Muscle of arm (tissue), 12 donors: ENCODE results near the gene EED. TPM values are rescaled to one million over a fixed set of nuclear protein-coding genes. Genes with fewer than 3 reads are reported as not detected.
"Not testable (repeated sequence)": the region's sequence is repeated elsewhere in the genome, so short reads cannot be mapped to it uniquely, and the experiment has no call there.

Source experiments
- DNase-seq: peaks from one replicate; pipeline ENCODE4 v3.0.0-alpha.2; 2013
- polyA plus RNA-seq, 12 donors: library from polyadenylated mRNA; unstranded; fragments of 120-200 nt; gene quantifications; one replicate each; pipeline ENCODE4 v1.2.1, GENCODE V29; 2013; ENCODE audit not compliant: insufficient read length in 12 of 12

EED gene
- polyA plus RNA-seq, 12 donors = 14.9 to 45.4 (median 21.9) TPM; not detected in 1

DNA sequence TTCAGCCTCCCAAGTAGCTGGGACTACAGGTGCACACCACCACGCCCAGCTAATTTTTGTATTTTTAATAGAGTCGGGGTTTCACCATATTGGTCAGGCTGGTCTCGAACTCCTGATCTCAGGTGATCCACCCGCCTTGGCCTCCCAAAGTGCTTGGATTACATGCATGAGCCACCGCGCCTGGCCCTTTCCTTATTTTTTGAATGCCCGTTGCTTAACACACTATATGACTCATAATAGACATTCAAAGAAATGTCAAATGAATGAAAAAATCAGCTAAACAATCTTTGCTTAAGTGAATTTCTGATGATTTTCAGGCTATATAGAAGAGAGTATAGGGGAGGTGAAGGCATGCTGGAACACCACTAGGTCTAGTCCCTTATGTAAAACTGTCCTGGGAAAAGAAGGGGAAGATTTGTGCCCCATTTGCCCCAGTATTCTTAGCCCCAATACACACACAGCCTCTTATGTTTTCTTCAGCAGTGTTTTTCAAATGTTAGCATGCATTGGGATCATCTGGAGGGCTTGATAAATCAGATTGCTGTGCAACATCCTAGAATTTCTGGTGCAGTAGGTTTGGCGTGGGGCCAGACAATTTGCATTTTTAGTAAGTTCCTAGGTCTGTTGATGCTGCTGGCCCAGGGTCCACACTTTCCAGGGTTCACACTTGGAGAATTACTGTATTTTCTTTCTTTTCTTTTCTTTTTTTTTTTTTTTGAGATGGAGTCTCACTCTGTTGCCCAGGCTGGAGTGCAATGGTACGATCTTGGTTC lies 45.1 kb downstream of the EED start:
- not testable (repeated sequence) for DNase-seq

DNA sequence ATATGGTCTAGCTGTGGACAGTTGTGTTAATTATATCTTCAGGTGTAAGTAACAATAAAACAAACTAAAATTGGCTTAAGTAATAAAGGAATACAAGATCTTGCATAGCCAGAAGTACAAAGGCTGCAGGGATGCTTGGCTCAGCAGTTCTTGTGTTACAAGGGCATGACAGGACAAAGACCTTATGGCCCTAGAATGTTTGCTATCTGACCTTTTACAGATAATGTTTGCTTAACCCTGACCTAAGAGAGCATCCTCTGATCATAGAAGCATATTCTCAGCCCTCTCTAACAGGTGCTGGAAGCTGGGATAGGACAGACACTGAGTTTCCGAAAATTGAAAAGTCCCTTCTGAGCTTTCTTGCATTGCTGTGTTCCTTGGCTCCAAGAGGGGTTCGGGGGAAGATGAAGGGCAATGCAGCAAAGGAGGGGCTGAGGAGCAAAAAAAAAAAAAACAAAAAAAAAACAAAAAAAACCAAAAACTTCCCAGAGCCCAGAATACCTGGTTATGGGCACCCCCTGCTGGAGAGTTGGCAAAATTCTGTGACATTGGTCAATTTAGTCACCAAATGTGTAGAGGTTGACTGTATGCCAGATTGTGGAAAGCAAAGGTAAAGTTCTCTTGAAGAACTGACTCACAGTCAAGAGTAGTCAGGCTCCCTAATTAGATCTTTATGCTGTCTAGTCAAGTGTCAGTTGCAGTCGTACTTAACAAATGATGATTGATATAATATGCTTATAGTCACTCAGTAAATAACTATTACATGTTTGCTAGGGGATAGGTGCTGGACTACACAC lies 47.1 kb downstream of the EED start:
- peak; percentile 31 for DNase-seq

DNA sequence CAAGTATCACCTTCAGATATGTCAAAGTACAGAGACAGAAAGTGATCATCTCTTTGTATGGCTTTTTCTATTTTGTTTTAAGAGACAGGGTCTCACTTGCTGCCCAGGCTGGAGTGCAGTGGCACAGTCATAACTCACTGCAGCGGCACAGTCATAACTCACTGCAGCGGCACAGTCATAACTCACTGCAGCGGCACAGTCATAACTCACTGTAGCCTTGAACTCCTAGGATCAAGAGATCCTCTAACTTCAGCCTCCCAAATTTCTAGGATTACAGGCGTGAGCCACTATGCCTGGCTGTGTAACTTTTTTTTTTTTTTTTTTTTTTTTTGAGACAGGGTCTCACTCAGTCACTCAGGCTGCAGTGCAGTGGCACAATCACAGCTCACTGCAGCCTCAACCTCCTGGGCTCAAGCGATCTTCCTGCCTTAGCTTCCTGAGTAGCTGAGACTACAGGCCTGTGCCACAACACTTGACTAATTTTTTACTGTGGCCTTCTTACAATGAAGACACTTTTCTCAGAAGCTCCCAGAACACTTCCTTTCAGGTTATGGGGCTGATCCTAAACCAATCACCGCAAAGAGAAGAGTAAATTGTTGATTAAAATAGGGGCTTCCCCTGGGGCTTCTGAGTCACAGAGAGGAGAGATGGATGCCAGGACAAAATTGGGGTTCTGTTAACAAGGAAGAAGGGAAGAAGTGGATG lies 48.5 kb downstream of the EED start:
- DNase-seq = no peak

DNA sequence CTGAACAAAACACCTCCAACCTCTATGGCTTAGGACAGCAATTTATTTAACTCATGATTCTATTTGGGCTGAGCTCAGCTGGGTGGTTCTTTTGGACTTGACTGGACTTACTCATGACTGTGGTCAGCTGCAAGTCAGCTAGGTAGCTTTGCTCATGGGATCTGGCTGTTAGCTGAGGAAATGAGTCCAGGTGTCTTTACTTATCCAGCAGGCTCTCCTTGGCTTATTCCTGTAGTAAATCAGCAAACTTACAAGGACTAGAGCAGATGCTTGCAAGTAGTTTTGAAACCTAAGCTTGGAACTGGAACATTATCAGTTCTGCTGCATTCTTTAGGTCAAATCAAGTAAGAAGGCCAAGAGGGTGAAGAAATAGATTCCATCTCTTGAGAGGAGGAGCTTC lies 49.5 kb downstream of the EED start:
- no peak for DNase-seq

DNA sequence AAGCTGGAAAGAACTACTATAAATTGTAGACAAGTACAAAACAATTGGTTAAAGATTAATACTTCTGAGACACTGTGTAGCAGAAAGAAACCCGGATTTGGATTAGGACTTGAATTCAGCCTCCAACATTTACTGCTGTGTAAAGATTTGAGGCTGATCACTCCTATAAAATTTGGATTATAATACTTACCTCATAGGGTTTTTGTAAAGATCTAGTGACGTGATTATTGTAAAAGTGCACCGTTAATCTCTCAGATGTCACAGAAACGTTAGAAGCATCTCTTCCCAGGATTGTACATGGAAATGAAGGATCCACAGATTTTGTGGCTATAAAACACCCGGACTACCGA lies 57.2 kb downstream of the EED start:
- no peak for DNase-seq

DNA sequence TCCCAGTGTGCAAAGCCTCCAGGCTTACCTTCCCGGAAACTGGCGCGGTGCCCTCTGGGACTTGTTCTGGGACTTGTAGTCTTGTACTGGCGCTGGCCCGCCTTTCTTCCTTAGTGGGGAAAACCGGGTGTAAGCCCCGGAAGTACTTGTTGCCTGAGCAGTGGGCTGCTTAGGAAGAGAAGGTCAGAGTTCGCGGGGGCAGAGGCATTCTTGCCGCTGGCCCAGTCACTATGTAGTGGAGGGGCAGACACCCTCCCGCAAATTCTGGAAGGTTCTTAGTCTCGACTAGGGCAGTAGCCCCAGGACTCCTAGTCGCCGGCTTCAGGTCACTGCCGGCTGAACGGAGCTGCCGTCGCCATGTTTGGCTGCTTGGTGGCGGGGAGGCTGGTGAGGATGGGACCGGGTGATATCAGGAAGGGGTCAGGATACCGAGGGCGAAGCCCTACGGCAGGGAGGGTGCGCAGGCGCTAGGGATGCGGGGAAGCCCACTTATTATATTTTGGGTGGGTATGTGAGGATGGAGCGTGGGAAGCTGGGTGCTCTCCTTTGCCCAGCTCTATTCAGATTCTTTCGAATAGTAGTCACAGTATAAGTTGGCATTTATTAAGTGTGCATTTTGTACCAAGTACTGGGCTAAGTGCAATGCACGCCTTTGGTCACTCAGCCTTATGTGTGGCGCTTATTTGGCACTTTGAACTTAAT lies 57.7 kb downstream of the EED start, which contains the start of gene HIKESHI:
HIKESHI (plus strand) TSS at position 149 of the 702 bp plus-strand sequence; CDS start at position 358, 209 bp downstream.
- peak; percentile 98 for DNase-seq

DNA sequence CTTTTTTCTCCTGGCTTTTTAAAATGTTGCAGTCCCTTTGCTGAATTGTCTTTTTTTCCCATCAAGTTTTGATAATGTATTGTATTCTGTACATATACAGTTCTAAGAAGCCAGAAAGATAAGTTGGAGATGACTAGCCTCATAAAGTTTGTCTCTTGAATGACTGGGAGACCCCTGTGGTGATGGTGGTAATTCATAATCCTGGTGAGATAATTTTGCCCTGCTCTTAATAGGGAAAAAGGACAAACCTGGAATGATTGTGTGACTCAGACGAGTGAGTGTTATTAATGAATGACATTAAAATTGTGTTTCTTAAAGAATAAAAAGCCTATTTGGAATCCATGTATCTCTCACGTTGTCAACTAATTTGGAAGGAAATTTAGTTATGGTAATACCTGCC lies 58.7 kb downstream of the EED start:
- DNase-seq = no peak

DNA sequence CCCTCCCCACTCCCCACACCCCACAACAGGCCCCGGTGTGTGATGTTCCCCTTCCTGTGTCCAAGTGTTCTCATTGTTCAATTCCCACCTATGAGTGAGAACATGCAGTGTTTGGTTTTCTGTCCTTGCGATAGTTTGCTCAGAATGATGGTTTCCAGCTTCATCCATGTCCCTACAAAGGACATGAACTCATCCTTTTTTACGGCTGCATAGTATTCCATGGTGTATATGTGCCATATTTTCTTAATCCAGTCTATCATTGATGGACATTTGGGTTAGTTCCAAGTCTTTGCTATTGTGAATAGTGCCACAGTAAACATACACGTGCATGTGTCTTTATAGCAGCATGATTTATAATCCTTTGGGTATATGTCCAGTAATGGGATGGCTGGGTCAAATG lies 64.2 kb downstream of the EED start:
- not testable (repeated sequence) for DNase-seq

DNA sequence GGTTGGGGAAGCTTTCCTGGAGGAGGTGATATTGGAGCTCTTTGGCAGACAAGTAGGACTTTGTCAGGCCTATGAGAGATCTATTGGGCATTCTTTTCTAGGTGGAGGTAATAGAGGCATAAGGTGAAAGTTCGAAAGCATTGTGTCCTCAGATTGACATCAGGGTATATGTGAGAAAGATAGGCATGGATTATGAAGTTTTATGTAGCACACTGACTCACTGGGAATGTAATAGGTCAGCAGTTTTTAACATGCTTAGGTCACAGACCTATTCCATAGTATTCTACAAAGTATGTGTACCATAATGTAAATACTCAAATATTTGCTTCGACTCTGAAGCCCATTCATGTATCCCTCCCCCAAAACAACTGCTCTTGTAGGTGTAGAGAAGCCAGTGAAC lies 69.2 kb downstream of the EED start:
- no peak for DNase-seq

DNA sequence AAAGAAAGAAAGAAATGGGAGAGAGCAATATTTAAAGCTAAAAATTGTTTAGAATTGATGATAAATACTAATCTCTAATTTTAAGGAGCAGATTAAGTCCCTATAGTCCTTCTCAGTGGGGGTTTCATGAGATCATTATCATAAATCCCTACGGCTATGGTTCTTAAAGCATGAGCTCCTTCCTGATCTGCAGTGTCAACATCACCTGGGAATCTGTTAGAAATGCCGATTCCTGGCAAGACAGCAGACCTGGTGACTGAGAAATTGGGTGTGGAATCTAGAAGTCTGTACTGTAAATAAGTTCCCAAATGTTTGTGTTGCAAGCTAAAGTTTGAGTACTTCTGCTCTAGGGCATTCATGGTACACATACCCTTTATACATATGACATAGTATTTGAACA lies 70.1 kb downstream of the EED start:
- DNase-seq = no peak

Other genes with a start within 250 kb of the EED start
- 100 to 1,000 TPM in 11 of 12 donors, not detected in 1; 110 to 183 (median 133) TPM for gene PICALM, start 175.7 kb upstream of the EED start, polyA plus RNA-seq
- 10 to 100 TPM in 11 of 12 donors, not detected in 1; 31.4 to 49.5 (median 40.1) TPM for gene HIKESHI, start 57.5 kb downstream of the EED start, polyA plus RNA-seq
- gene CCDC81, start 130.1 kb downstream of the EED start, polyA plus RNA-seq = 1 to 10 TPM in 3 of 12 donors, under 1 TPM in 7, not detected in 2; 0.50 to 1.5 (median 0.88) TPM